Mammary epithelial cell (primary cell): Measurements from ENCODE around the gene GPR4.

Source experiments
- EZH2 ChIP-seq: IDR thresholded peaks from 2 replicates; pipeline ENCODE4 v1.6.1; 2012; ENCODE audit warnings: low read length, inconsistent platforms, borderline replicate concordance
- TF ChIP-seq, protein P1 (sequence below), 2 donors: IDR thresholded peaks in 1 of 2; conservative IDR thresholded peaks in 1 of 2; 2 replicates each; pipeline ENCODE4 v1.5.1; 2011 to 2012; ENCODE audit warnings: inconsistent platforms in 2 of 2, low read length in 2 of 2, mild to moderate bottlenecking in 2 of 2, control low read depth in 1 of 2, low read depth in 1 of 2; ENCODE audit not compliant: insufficient read depth in 1 of 2; ENCODE audit errors: extremely low read depth in 1 of 2

DNA sequence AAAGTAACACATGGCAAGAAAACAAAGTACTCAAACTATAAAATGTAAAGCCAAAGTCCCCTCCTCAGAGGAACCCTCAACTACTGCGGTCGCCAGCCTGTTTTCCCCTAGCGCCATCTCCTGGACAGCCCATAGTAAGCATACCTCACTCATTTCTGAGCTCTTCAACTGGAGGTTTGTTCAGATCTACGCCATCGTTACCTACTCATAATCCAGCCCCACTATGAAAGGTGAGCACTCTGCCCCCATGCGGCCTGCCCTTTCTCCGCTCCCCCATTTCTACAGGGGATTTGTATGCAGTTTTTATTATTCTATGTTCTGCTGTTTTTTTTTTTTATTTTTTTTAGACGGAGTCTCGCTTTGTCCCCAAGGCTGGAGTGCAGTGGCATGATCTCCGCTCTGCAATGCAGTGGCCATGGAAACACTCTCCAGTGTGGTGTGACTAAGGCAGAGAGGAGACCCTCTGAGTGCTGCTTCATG lies 43.6 kb downstream of the GPR4 start:
- TF ChIP-seq, protein P1, sequence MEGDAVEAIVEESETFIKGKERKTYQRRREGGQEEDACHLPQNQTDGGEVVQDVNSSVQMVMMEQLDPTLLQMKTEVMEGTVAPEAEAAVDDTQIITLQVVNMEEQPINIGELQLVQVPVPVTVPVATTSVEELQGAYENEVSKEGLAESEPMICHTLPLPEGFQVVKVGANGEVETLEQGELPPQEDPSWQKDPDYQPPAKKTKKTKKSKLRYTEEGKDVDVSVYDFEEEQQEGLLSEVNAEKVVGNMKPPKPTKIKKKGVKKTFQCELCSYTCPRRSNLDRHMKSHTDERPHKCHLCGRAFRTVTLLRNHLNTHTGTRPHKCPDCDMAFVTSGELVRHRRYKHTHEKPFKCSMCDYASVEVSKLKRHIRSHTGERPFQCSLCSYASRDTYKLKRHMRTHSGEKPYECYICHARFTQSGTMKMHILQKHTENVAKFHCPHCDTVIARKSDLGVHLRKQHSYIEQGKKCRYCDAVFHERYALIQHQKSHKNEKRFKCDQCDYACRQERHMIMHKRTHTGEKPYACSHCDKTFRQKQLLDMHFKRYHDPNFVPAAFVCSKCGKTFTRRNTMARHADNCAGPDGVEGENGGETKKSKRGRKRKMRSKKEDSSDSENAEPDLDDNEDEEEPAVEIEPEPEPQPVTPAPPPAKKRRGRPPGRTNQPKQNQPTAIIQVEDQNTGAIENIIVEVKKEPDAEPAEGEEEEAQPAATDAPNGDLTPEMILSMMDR (conservative IDR thresholded peaks at IDR 0.05 in 1 of 2, IDR thresholded peaks at IDR 0.05 in 1 of 2; ENCODE audit: extremely low read depth in 1 of 2, insufficient read depth in 1 of 2, low read depth in 1 of 2, low read length in 2 of 2), result peak; percentile 88 to 90
- no peak for TF ChIP-seq EZH2
